Brain microvascular endothelial cell (primary cell): ENCODE results near the gene TCF12.

Experiments
- DNase-seq: peaks from one replicate; pipeline ENCODE4 v3.0.0-alpha.2; 2020
- H3K27ac ChIP-seq: fragments of 250-450 bp; sonication (Bioruptor Pico); 2 replicates; pipeline ENCODE4 v1.5.1; 2020; ENCODE audit warnings: mild to moderate bottlenecking, moderate library complexity
- H3K27me3 ChIP-seq: fragments of 250-450 bp; sonication (Bioruptor Pico); replicated peaks from 2 replicates; pipeline ENCODE4 v1.5.1; 2020; ENCODE audit warnings: mild to moderate bottlenecking
- H3K36me3 ChIP-seq: fragments of 250-450 bp; sonication (Bioruptor Pico); replicated peaks from 2 replicates; pipeline ENCODE4 v1.5.1; 2020; ENCODE audit warnings: mild to moderate bottlenecking
- H3K4me3 ChIP-seq: 2 replicates; pipeline ENCODE4 v1.5.1; 2011; ENCODE audit warnings: low read depth, mild to moderate bottlenecking, control low read depth, low read length, moderate library complexity
- CTCF ChIP-seq: IDR thresholded peaks from 2 replicates; pipeline ENCODE4 v1.5.1; 2011; ENCODE audit warnings: low read depth, mild to moderate bottlenecking, moderate library complexity, low read length, control low read depth, inconsistent platforms; ENCODE audit errors: missing control alignments
- in situ Hi-C: cut with HindIII; loops from 2 replicates; pipeline ENCODE4 v1.10.0; 2017; ENCODE audit warnings: low sequenced_read_pairs, low pct_ligation_motif_present

TCF12 gene

DNA sequence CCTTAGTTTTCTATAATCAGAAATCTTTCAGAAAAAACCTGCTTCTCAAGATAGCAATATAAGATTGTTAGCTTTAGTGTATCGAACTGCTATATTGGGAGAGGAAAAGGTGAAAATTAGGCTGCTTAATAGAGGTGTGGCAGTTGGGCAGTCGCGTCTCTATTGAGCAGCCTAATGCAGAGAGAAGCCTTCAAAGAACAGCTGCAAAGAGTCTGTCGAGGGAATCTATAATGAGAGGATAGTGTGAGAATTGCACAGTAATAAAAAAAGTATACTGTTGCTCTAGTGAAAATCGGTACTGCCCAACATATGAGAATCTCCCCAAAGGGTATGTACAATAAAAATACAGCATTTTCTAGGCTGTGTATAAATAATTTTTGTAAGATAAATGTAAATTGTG is 184.4 kb downstream of the TCF12 start:
- H3K36me3 ChIP-seq = no peaks in the 10 kb centered on the region
- no peak for DNase-seq
- no peak for TF ChIP-seq CTCF
- no peak overlapping the region for H3K4me3 ChIP-seq
- no peaks in the 10 kb centered on the region for H3K27me3 ChIP-seq
- in situ Hi-C loops = no loop called here
- no peak overlapping the region for H3K27ac ChIP-seq

DNA sequence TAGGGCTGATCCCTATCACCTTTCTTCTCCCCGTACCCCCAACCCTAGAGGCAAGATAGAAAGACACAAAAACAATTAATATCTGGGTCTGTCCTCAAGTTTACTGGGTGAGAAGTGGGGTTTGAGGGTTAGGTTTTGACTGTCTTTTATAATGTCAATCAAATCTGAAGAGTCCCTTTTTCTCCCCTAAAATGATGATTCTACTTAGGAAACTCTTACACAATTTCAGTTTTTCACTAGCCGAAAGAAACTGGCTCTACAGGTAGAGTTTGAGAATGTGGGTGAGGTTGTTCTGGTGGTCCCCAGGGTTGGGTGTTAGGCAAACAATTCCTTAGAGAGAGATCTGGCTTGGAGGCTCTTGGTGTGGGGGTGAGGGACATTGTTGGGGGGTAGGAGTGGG is 189.9 kb downstream of the TCF12 start:
- no peak for TF ChIP-seq CTCF
- no peak overlapping the region for H3K4me3 ChIP-seq
- H3K27ac ChIP-seq = no peak overlapping the region
- H3K36me3 ChIP-seq = no peaks in the 10 kb centered on the region
- DNase-seq = no peak
- in situ Hi-C loops = no loop called here
- no peaks in the 10 kb centered on the region for H3K27me3 ChIP-seq

GRCh38 chr15:57109005-57109404 is 190.6 kb downstream of the TCF12 start:
- in situ Hi-C loops = no loop called here
- H3K27ac ChIP-seq = no peak overlapping the region

GRCh38 chr15:57111002-57111401 is 192.6 kb downstream of the TCF12 start:
- no peak for DNase-seq
- no peaks in the 10 kb centered on the region for H3K36me3 ChIP-seq
- H3K27me3 ChIP-seq = no peaks in the 10 kb centered on the region
- no peak overlapping the region for H3K4me3 ChIP-seq
- H3K27ac ChIP-seq = no peak overlapping the region
- TF ChIP-seq CTCF = peak; percentile 32
- in situ Hi-C loops = no loop called here

More at GRCh38 chr15:57109005-57109404, 190.6 kb downstream of the TCF12 start:
- Histone ChIP-seq H3K27me3 (no peaks in the 10 kb centered on the region), H3K36me3 (no peaks in the 10 kb centered on the region), H3K4me3 (no peak overlapping the region)
- DNase-seq = no peak
- no peak for TF ChIP-seq CTCF

- Histone ChIP-seq H3K27me3 (no peaks in the 10 kb centered on the region), H3K4me3 (no peak overlapping the region), H3K27ac (no peak overlapping the region), H3K36me3 (no peaks in the 10 kb centered on the region)
- no peak for TF ChIP-seq CTCF
- in situ Hi-C loops = no loop called here
- no peak for DNase-seq
Observed at GRCh38 chr15:57112178-57112577, 193.7 kb downstream of the TCF12 start.

DNA sequence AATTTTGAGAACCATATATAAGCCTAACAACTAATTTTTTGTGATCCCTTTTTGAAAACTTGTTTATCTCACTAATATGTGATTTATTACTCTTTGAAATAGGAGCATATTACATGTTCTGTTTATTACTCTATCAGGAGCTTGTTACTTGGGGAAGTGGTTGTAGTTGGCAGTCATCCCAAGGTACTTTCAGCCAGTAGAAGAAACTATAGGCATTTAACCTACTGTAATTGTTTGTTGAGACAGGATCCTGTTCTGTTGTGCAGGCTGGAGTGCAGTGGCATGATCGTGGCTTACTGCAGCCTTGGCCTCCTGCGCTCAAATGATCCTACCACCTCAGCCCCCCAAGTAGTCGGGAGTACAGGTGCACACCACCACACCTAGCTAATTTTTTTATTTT is 195.6 kb downstream of the TCF12 start:
- no peaks in the 10 kb centered on the region for H3K27me3 ChIP-seq
- H3K4me3 ChIP-seq = no peak overlapping the region
- TF ChIP-seq CTCF = no peak
- no peak overlapping the region for H3K27ac ChIP-seq
- DNase-seq = peak; percentile 9
- in situ Hi-C loops = no loop called here
- no peaks in the 10 kb centered on the region for H3K36me3 ChIP-seq
